OCI-LY7 (cell line): ENCODE data around the gene LMX1B.

Source experiments
- CTCF ChIP-seq: fragments of 200-600 bp; sonication (generic); conservative IDR thresholded peaks from 2 replicates; pipeline ENCODE4 v1.5.1; 2014; ENCODE audit warnings: mild to moderate bottlenecking, antibody characterized with exemption, low read length, moderate library complexity, mixed read lengths
- EZH2phosphoT487 ChIP-seq: fragments of 200-600 bp; sonication (generic); IDR thresholded peaks from 2 replicates; pipeline ENCODE4 v1.6.1; 2018; ENCODE audit warnings: low read depth, borderline replicate concordance, mild to moderate bottlenecking, mixed run types, antibody characterized with exemption, low read length, moderate library complexity, mixed read lengths

GRCh38 chr9:126582427-126582826 is 31.3 kb upstream of the LMX1B start:
- TF ChIP-seq CTCF (no peak), EZH2phosphoT487 (no peak)
